ENCODE measurements around the gene FHOD3. TPM values are rescaled to one million over a fixed set of nuclear protein-coding genes. Genes with fewer than 3 reads are reported as not detected.

FHOD3 gene
- total RNA-seq, 1 experiment from 2014 or later: 18.1 TPM

DNA sequence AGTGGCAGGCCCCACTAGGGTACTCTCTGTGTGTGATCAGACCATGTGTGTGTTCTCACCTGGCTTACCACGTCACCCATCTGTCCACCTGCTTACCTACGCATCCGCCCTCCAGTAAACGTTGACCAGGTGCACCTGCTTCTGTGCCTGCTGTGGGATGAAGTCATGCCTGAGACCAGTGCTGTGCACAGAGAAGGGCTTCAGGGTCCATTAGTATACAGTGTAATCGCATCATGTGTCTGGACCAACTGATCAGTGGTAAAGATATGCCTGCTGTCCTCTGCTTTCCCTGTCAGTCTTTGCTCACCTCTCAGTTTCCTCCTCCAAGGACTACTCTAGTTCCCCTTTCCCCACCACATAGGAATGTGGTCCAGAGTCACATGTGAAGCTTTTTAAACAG is 109.3 kb downstream of the FHOD3 start:
- BruUV-seq (replicated peaks): no TSS peak
- no peak overlapping the region for H3K4me3 ChIP-seq (ENCODE audit: low read length)
- intact Hi-C loops (cut with micrococcal nuclease): no loop called here
- H3K27ac ChIP-seq (ENCODE audit: low read length): no peak overlapping the region
- no peak overlapping the region for H3K4me2 ChIP-seq (ENCODE audit: low read length)
- H3K9ac ChIP-seq (ENCODE audit: low read length): no peak overlapping the region
- TF ChIP-seq EZH2 (IDR thresholded peaks at IDR 0.05; ENCODE audit: low read length, unreplicated experiment): no peak
- TF ChIP-seq EZH2phosphoT487 (IDR thresholded peaks at IDR 0.05; ENCODE audit: borderline replicate concordance, low read length): no peak
- TF ChIP-seq, protein P1, sequence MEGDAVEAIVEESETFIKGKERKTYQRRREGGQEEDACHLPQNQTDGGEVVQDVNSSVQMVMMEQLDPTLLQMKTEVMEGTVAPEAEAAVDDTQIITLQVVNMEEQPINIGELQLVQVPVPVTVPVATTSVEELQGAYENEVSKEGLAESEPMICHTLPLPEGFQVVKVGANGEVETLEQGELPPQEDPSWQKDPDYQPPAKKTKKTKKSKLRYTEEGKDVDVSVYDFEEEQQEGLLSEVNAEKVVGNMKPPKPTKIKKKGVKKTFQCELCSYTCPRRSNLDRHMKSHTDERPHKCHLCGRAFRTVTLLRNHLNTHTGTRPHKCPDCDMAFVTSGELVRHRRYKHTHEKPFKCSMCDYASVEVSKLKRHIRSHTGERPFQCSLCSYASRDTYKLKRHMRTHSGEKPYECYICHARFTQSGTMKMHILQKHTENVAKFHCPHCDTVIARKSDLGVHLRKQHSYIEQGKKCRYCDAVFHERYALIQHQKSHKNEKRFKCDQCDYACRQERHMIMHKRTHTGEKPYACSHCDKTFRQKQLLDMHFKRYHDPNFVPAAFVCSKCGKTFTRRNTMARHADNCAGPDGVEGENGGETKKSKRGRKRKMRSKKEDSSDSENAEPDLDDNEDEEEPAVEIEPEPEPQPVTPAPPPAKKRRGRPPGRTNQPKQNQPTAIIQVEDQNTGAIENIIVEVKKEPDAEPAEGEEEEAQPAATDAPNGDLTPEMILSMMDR (conservative IDR thresholded peaks at IDR 0.05; ENCODE audit: low read depth, low read length): no peak
- DNase-seq (no peak), ATAC-seq (no peak)
- no peaks in the 10 kb centered on the region for H3K79me2 ChIP-seq (ENCODE audit: low read length)
- no peaks in the 10 kb centered on the region for H3K9me3 ChIP-seq (ENCODE audit: low read length)
- ChIA-PET POLR2A (ENCODE audit: unreplicated experiment) (no interaction called here), CTCF (no interaction called here)
- no peaks in the 10 kb centered on the region for H3K27me3 ChIP-seq (ENCODE audit: low read length)
- no peaks in the 10 kb centered on the region for H4K20me1 ChIP-seq (ENCODE audit: low read length)
- no peaks in the 10 kb centered on the region for H3K36me3 ChIP-seq (ENCODE audit: low read depth, low read length)
- H3F3A ChIP-seq (ENCODE audit: low read length, unreplicated experiment): no peaks in the 10 kb centered on the region
- H3K4me1 ChIP-seq (ENCODE audit: insufficient read depth, low read length): no peaks in the 10 kb centered on the region
- H3K9me2 ChIP-seq (replicated peaks; ENCODE audit: low read length): no peaks in the 10 kb centered on the region
- H2AFZ ChIP-seq (ENCODE audit: low read length): no peak overlapping the region

DNA sequence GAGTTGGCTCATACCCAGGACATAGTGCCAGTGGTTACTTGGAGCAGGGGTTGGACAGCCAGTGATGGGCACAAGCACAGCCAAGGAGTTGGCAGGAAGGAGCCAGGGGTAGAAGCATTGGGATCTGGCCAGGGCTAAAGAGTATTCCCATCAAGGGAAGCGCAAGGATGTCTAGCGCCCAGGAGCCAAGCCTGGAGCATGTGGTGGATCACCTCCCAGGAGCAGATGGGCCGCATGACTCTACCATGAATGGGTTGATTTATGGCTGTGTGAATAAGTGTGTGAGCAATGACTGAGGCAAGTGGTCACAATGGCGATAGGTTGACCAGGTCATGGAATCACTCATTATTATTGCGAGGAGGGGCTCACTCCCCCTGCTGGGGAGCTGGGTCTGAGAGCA is 111.1 kb downstream of the FHOD3 start:
- H2AFZ ChIP-seq (ENCODE audit: low read length): no peak overlapping the region
- no peak overlapping the region for H3K9ac ChIP-seq (ENCODE audit: low read length)
- intact Hi-C loops (cut with micrococcal nuclease): no loop called here
- no peak for TF ChIP-seq EZH2phosphoT487 (IDR thresholded peaks at IDR 0.05; ENCODE audit: borderline replicate concordance, low read length)
- TF ChIP-seq, protein P1 (conservative IDR thresholded peaks at IDR 0.05; ENCODE audit: low read depth, low read length): no peak
- TF ChIP-seq EZH2 (IDR thresholded peaks at IDR 0.05; ENCODE audit: low read length, unreplicated experiment): no peak
- DNase-seq (peak; percentile 21), ATAC-seq (no peak)
- no peaks in the 10 kb centered on the region for H3K4me1 ChIP-seq (ENCODE audit: insufficient read depth, low read length)
- no peaks in the 10 kb centered on the region for H3K27me3 ChIP-seq (ENCODE audit: low read length)
- no peak overlapping the region for H3K4me2 ChIP-seq (ENCODE audit: low read length)
- no peaks in the 10 kb centered on the region for H3K79me2 ChIP-seq (ENCODE audit: low read length)
- H3K27ac ChIP-seq (ENCODE audit: low read length): no peak overlapping the region
- no peak overlapping the region for H3K4me3 ChIP-seq (ENCODE audit: low read length)
- BruUV-seq (replicated peaks): no TSS peak
- no peaks in the 10 kb centered on the region for H3K9me3 ChIP-seq (ENCODE audit: low read length)
- POLR2A ChIA-PET (ENCODE audit: unreplicated experiment): no interaction called here
- H3K36me3 ChIP-seq (ENCODE audit: low read depth, low read length): no peaks in the 10 kb centered on the region
- no peaks in the 10 kb centered on the region for H4K20me1 ChIP-seq (ENCODE audit: low read length)
- no peaks in the 10 kb centered on the region for H3K9me2 ChIP-seq (replicated peaks; ENCODE audit: low read length)
- no peaks in the 10 kb centered on the region for H3F3A ChIP-seq (ENCODE audit: low read length, unreplicated experiment)
- CTCF ChIA-PET: no interaction called here

DNA sequence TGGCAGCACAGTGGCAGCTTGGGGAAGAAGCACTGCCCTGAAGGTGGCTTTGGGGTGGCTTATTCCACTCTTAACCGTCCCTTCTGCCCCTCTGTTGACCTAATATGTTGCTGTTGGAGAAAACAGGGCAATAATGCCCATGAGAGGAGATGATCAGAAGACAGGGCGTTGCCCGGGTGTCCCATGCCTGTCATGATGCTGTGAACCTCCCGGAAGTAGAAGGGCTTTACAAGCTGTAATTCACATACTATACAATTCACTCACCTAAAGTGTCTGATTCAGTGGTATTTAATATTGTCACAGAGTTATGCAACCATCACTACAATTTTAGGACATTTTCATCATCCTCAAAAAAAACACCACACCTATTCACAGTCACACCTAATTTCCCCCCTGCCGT is 112.3 kb downstream of the FHOD3 start:
- Histone ChIP-seq H4K20me1 (ENCODE audit: low read length) (no peaks in the 10 kb centered on the region), H3K9ac (ENCODE audit: low read length) (no peak overlapping the region), H3K9me2 (replicated peaks; ENCODE audit: low read length) (no peaks in the 10 kb centered on the region), H3K36me3 (ENCODE audit: low read depth, low read length) (no peaks in the 10 kb centered on the region), H3F3A (ENCODE audit: low read length, unreplicated experiment) (no peaks in the 10 kb centered on the region), H3K4me2 (ENCODE audit: low read length) (no peak overlapping the region), H3K4me1 (ENCODE audit: insufficient read depth, low read length) (no peaks in the 10 kb centered on the region), H3K9me3 (ENCODE audit: low read length) (no peaks in the 10 kb centered on the region), H3K79me2 (ENCODE audit: low read length) (no peaks in the 10 kb centered on the region), H3K4me3 (ENCODE audit: low read length) (no peak overlapping the region), H3K27ac (ENCODE audit: low read length) (no peak overlapping the region), H3K27me3 (ENCODE audit: low read length) (no peaks in the 10 kb centered on the region), H2AFZ (ENCODE audit: low read length) (no peak overlapping the region)
- CTCF ChIA-PET: no interaction called here
- ATAC-seq: no peak
- POLR2A ChIA-PET (ENCODE audit: unreplicated experiment): no interaction called here
- no TSS peak for BruUV-seq (replicated peaks)
- TF ChIP-seq, protein P1 (conservative IDR thresholded peaks at IDR 0.05; ENCODE audit: low read depth, low read length): no peak
- no peak for TF ChIP-seq EZH2phosphoT487 (IDR thresholded peaks at IDR 0.05; ENCODE audit: borderline replicate concordance, low read length)
- no peak for TF ChIP-seq EZH2 (IDR thresholded peaks at IDR 0.05; ENCODE audit: low read length, unreplicated experiment)
- intact Hi-C loops (cut with micrococcal nuclease): loop anchor here (10.0 kb wide), 1 partner anchor 315 kb away; no protein-coding TSS in a partner anchor
- no peak for DNase-seq
